ENCODE measurements around the gene PLAC9. TPM values are rescaled to one million over a fixed set of nuclear protein-coding genes. Genes with fewer than 3 reads are reported as not detected.

Gene PLAC9
- total and polyA plus RNA-seq, 3 donors from 2014 or later: 13.1 to 47.0 (median 20.7) TPM

- Histone ChIP-seq H3K27ac (no peak overlapping the region), H3K9me3 (no peaks in the 10 kb centered on the region), H3K4me1 (peaks cover 4% of the 10 kb centered on the region), H3K4me3 (no peak overlapping the region), H3K36me3 (ENCODE audit: low read depth, missing control alignments) (no peaks in the 10 kb centered on the region), H3K27me3 (no peaks in the 10 kb centered on the region)
- WGBS, 2 donors: 89 to 100% methylated on average over 8 to 9 of the region's 9 CpGs
- TF ChIP-seq CTCF (IDR thresholded peaks at IDR 0.05) (no peak), POLR2A (IDR thresholded peaks at IDR 0.05) (no peak)
- no peak for DNase-seq
- intact Hi-C loops (cut with DNase I; ENCODE audit: low total_unique reads): no loop called here
Measured at GRCh38 chr10:80188713-80189112, 56.2 kb downstream of the PLAC9 start.

GRCh38 chr10:80191589-80192270, 59.2 kb downstream of the PLAC9 start:
- H3K9me3 ChIP-seq: no peaks in the 10 kb centered on the region
- no peak overlapping the region for H3K27ac ChIP-seq
- H3K4me1 ChIP-seq: peaks cover 4% of the 10 kb centered on the region
- TF ChIP-seq CTCF (IDR thresholded peaks at IDR 0.05) (no peak), POLR2A (IDR thresholded peaks at IDR 0.05) (no peak)
- no peak overlapping the region for H3K4me3 ChIP-seq
- H3K27me3 ChIP-seq: no peaks in the 10 kb centered on the region
- DNase-seq: no peak
- intact Hi-C loops (cut with DNase I; ENCODE audit: low total_unique reads): no loop called here
- no peaks in the 10 kb centered on the region for H3K36me3 ChIP-seq (ENCODE audit: low read depth, missing control alignments)
- WGBS, 2 donors: 80 to 89% methylated on average over 11 to 16 of the region's 16 CpGs

GRCh38 chr10:80192553-80192952, 60.0 kb downstream of the PLAC9 start:
- Histone ChIP-seq H3K36me3 (ENCODE audit: low read depth, missing control alignments) (no peaks in the 10 kb centered on the region), H3K4me1 (no peaks in the 10 kb centered on the region), H3K27ac (no peak overlapping the region), H3K9me3 (no peaks in the 10 kb centered on the region), H3K27me3 (no peaks in the 10 kb centered on the region), H3K4me3 (no peak overlapping the region)
- intact Hi-C loops (cut with DNase I; ENCODE audit: low total_unique reads): no loop called here
- TF ChIP-seq CTCF (IDR thresholded peaks at IDR 0.05) (no peak), POLR2A (IDR thresholded peaks at IDR 0.05) (no peak)
- DNase-seq: no peak

GRCh38 chr10:80194373-80195045, 62.0 kb downstream of the PLAC9 start:
- Histone ChIP-seq H3K27me3 (no peaks in the 10 kb centered on the region), H3K36me3 (ENCODE audit: low read depth, missing control alignments) (no peaks in the 10 kb centered on the region), H3K27ac (no peak overlapping the region), H3K4me3 (no peak overlapping the region), H3K4me1 (peaks cover 8% of the 10 kb centered on the region), H3K9me3 (no peaks in the 10 kb centered on the region)
- 72 to 80% methylated on average over 11 of the region's 11 CpGs for WGBS, 2 donors
- intact Hi-C loops (cut with DNase I; ENCODE audit: low total_unique reads): no loop called here
- DNase-seq: no peak
- TF ChIP-seq POLR2A (IDR thresholded peaks at IDR 0.05) (no peak), CTCF (IDR thresholded peaks at IDR 0.05) (no peak)

Other genes starting within 250 kb of the PLAC9 start
- gene SFTPD, start 183.6 kb upstream of the PLAC9 start, total RNA-seq: 1 to 10 TPM in 1 of 2 donors, under 1 TPM in 1; 0.94 to 1.5 TPM
- gene SFTPD, start 183.6 kb upstream of the PLAC9 start, polyA plus RNA-seq (ENCODE audit: insufficient read depth, low read depth, low replicate concordance): 0.92 TPM
- 10 to 100 TPM; 51.5 to 53.0 TPM for gene TMEM254, start 54.1 kb upstream of the PLAC9 start, total RNA-seq
- 69.6 TPM for gene TMEM254, start 54.1 kb upstream of the PLAC9 start, polyA plus RNA-seq (ENCODE audit: insufficient read depth, low read depth, low replicate concordance)
- gene ANXA11, start 72.8 kb downstream of the PLAC9 start, total RNA-seq: 10 to 100 TPM; 46.5 to 64.0 TPM
- 116 TPM for gene ANXA11, start 72.8 kb downstream of the PLAC9 start, polyA plus RNA-seq (ENCODE audit: insufficient read depth, low read depth, low replicate concordance)
- 1 to 10 TPM; 5.6 to 8.3 TPM for gene MAT1A, start 156.9 kb downstream of the PLAC9 start, total RNA-seq
- 8.3 TPM for gene MAT1A, start 156.9 kb downstream of the PLAC9 start, polyA plus RNA-seq (ENCODE audit: insufficient read depth, low read depth, low replicate concordance)
- gene DYDC1, start 224.0 kb downstream of the PLAC9 start, total RNA-seq: 10 to 100 TPM; 47.5 to 72.5 TPM
- 207 TPM for gene DYDC1, start 224.0 kb downstream of the PLAC9 start, polyA plus RNA-seq (ENCODE audit: insufficient read depth, low read depth, low replicate concordance)
- gene DYDC2, start 224.1 kb downstream of the PLAC9 start, total RNA-seq: 1 to 10 TPM; 1.8 to 4.5 TPM
- 22.8 TPM for gene DYDC2, start 224.1 kb downstream of the PLAC9 start, polyA plus RNA-seq (ENCODE audit: insufficient read depth, low read depth, low replicate concordance)

All from testis (tissue), 3 donors.